H9 (cell line): Measurements from ENCODE around the gene DCAF6. TPM values are rescaled to one million over a fixed set of nuclear protein-coding genes. Genes with fewer than 3 reads are reported as not detected.

ENCODE experiments used
- DNase-seq: peaks from one replicate; pipeline ENCODE4 v3.0.0-alpha.2; 2017
- H2AFZ ChIP-seq: one replicate; pipeline ENCODE4 v1.6.1; 2013; ENCODE audit warnings: mild to moderate bottlenecking, low read length, control low read depth, moderate library complexity
- H2AK5ac ChIP-seq: 2 replicates; pipeline ENCODE4 v1.6.1; 2013; ENCODE audit warnings: low read length, control low read depth, mixed read lengths; ENCODE audit not compliant: insufficient read length
- H2BK120ac ChIP-seq: one replicate; pipeline ENCODE4 v1.6.1; 2013; ENCODE audit warnings: low read depth, mild to moderate bottlenecking, low read length, control low read depth, inconsistent platforms; ENCODE audit not compliant: poor library complexity, severe bottlenecking
- H2BK12ac ChIP-seq: 2 replicates; pipeline ENCODE4 v1.6.1; 2013; ENCODE audit warnings: low read length, control low read depth, mixed read lengths, low read depth; ENCODE audit not compliant: insufficient read length
- H2BK15ac ChIP-seq: 2 replicates; pipeline ENCODE4 v1.6.1; 2013; ENCODE audit warnings: low read depth, low read length, control low read depth
- H2BK20ac ChIP-seq: one replicate; pipeline ENCODE4 v1.6.1; 2013; ENCODE audit warnings: low read depth, mild to moderate bottlenecking, low read length, control low read depth, inconsistent platforms; ENCODE audit not compliant: poor library complexity, severe bottlenecking
- H2BK5ac ChIP-seq: 2 replicates; pipeline ENCODE4 v1.6.1; 2013; ENCODE audit warnings: low read length, control low read depth, mixed read lengths; ENCODE audit not compliant: insufficient read length
- H3K14ac ChIP-seq: 2 replicates; pipeline ENCODE4 v1.6.1; 2013; ENCODE audit warnings: low read length, control low read depth; ENCODE audit not compliant: insufficient read depth
- H3K18ac ChIP-seq: 2 replicates; pipeline ENCODE4 v1.6.1; 2013; ENCODE audit warnings: low read depth, mild to moderate bottlenecking, mixed read lengths, low read length, control low read depth; ENCODE audit not compliant: insufficient read length
- H3K23ac ChIP-seq: 2 replicates; pipeline ENCODE4 v1.6.1; 2013; ENCODE audit warnings: low read length, control low read depth, mixed read lengths, low read depth; ENCODE audit not compliant: insufficient read length
- H3K23me2 ChIP-seq: 2 replicates; pipeline ENCODE4 v1.6.1; 2013; ENCODE audit warnings: low read depth, mild to moderate bottlenecking, mixed read lengths, low read length, control low read depth; ENCODE audit not compliant: insufficient read length, poor library complexity, severe bottlenecking
- H3K27ac ChIP-seq: 2 replicates; pipeline ENCODE4 v1.5.1; 2013; ENCODE audit warnings: low read length, control low read depth, mixed read lengths, low read depth; ENCODE audit not compliant: insufficient read length
- H3K27me3 ChIP-seq: 2 replicates; pipeline ENCODE4 v1.6.1; 2013; ENCODE audit warnings: low read length, control low read depth, inconsistent platforms; ENCODE audit not compliant: insufficient read depth
- H3K4ac ChIP-seq: 2 replicates; pipeline ENCODE4 v1.6.1; 2013; ENCODE audit warnings: low read depth, mild to moderate bottlenecking, control low read depth, inconsistent platforms, low read length, moderate library complexity
- H3K4me1 ChIP-seq: 2 replicates; pipeline ENCODE4 v1.6.1; 2013; ENCODE audit warnings: low read length, control low read depth, inconsistent platforms; ENCODE audit not compliant: insufficient read depth
- H3K4me2 ChIP-seq: 2 replicates; pipeline ENCODE4 v1.6.1; 2013; ENCODE audit warnings: low read length, control low read depth, mixed read lengths; ENCODE audit not compliant: insufficient read length, insufficient read depth
- H3K56ac ChIP-seq: 2 replicates; pipeline ENCODE4 v1.6.1; 2013; ENCODE audit warnings: low read depth, mild to moderate bottlenecking, mixed read lengths, low read length, control low read depth; ENCODE audit not compliant: insufficient read length
- H3K79me1 ChIP-seq: 2 replicates; pipeline ENCODE4 v1.6.1; 2013; ENCODE audit warnings: low read depth, mild to moderate bottlenecking, moderate library complexity, low read length, control low read depth, inconsistent platforms; ENCODE audit not compliant: insufficient read depth, poor library complexity, severe bottlenecking
- H3K79me2 ChIP-seq: 2 replicates; pipeline ENCODE4 v1.6.1; 2013; ENCODE audit warnings: low read length, control low read depth, inconsistent platforms; ENCODE audit not compliant: insufficient read depth
- H3K9ac ChIP-seq: 2 replicates; pipeline ENCODE4 v1.6.1; 2013; ENCODE audit warnings: low read length, control low read depth, mixed read lengths; ENCODE audit not compliant: insufficient read length; ENCODE audit errors: extremely low read depth
- H3K9me3 ChIP-seq: one replicate; pipeline ENCODE4 v1.6.1; 2013; ENCODE audit warnings: low read depth, low read length, inconsistent platforms; ENCODE audit not compliant: control insufficient read depth
- H3T11ph ChIP-seq: one replicate; pipeline ENCODE4 v1.6.1; 2013; ENCODE audit warnings: mild to moderate bottlenecking, low read length, control low read depth, inconsistent platforms
- H4K20me1 ChIP-seq: one replicate; pipeline ENCODE4 v1.6.1; 2013; ENCODE audit not compliant: control insufficient read depth, insufficient read length, insufficient read depth
- H4K5ac ChIP-seq: 2 replicates; pipeline ENCODE4 v1.6.1; 2013; ENCODE audit warnings: low read depth, mild to moderate bottlenecking, mixed read lengths, low read length, control low read depth; ENCODE audit not compliant: insufficient read length
- H4K8ac ChIP-seq: replicated peaks from 2 replicates; pipeline ENCODE4 v1.6.1; 2013; ENCODE audit warnings: low read length, control low read depth, mixed read lengths, low read depth; ENCODE audit not compliant: insufficient read length
- H4K91ac ChIP-seq: 2 replicates; pipeline ENCODE4 v1.6.1; 2013; ENCODE audit warnings: low read depth, mild to moderate bottlenecking, moderate library complexity, mixed read lengths, low read length, control low read depth; ENCODE audit not compliant: insufficient read length
- H3K27ac Mint-ChIP-seq, 3 experiments: 2 replicates in 2 of 3; 3 replicates in 1 of 3; pipeline ENCODE4 v1.8.0; 2020 to 2021; ENCODE audit warnings: mixed read lengths in 3 of 3, mild to moderate bottlenecking in 1 of 3, moderate library complexity in 1 of 3
- H3K27me3 Mint-ChIP-seq: 2 replicates; pipeline ENCODE4 v1.8.0; 2021; ENCODE audit warnings: low read depth, mild to moderate bottlenecking, moderate library complexity, mixed read lengths
- H3K36me3 Mint-ChIP-seq, 3 experiments: 2 replicates in 2 of 3; 3 replicates in 1 of 3; pipeline ENCODE4 v1.8.0; 2020 to 2021; ENCODE audit warnings: low read depth in 3 of 3, mixed read lengths in 3 of 3; ENCODE audit not compliant: insufficient read depth in 1 of 3
- H3K4me1 Mint-ChIP-seq, 2 experiments: 2 replicates each; pipeline ENCODE4 v1.8.0; 2020; ENCODE audit warnings: mixed read lengths in 2 of 2
- H3K4me3 Mint-ChIP-seq, 2 experiments: 2 replicates in 1 of 2; 3 replicates in 1 of 2; pipeline ENCODE4 v1.8.0; 2020 to 2021; ENCODE audit warnings: mild to moderate bottlenecking in 2 of 2, mixed read lengths in 2 of 2, moderate library complexity in 1 of 2
- H3K9me3 Mint-ChIP-seq, 2 experiments: 2 replicates in 1 of 2; 3 replicates in 1 of 2; pipeline ENCODE4 v1.8.0; 2020; ENCODE audit warnings: mild to moderate bottlenecking in 2 of 2, mixed read lengths in 2 of 2, moderate library complexity in 1 of 2
- WGBS: extraction: QIAGEN DNeasy Blood & Tissue Kit; methylation state at CpG from one replicate; pipeline ENCODE4 v1.1.7; 2013; ENCODE audit warnings: missing lambda C conversion rate, low lambda C conversion rate, mixed read lengths; ENCODE audit not compliant: insufficient read length; ENCODE audit errors: extremely low coverage; 5-methylcytosine and 5-hydroxymethylcytosine counted together
- total RNA-seq: library from RNA; stranded (reverse); gene quantifications from 2 replicates; pipeline ENCODE4 v1.2.1, GENCODE V29; 2021
- TF ChIP-seq, protein P1 (sequence below): fragments of 200-600 bp; sonication (generic); conservative IDR thresholded peaks from 3 replicates; pipeline ENCODE4 v1.8.0; 2021; ENCODE audit warnings: antibody characterized with exemption, mild to moderate bottlenecking

The DCAF6 gene
- total RNA-seq, 1 experiment from 2014 or later, result 16.0 TPM

DNA sequence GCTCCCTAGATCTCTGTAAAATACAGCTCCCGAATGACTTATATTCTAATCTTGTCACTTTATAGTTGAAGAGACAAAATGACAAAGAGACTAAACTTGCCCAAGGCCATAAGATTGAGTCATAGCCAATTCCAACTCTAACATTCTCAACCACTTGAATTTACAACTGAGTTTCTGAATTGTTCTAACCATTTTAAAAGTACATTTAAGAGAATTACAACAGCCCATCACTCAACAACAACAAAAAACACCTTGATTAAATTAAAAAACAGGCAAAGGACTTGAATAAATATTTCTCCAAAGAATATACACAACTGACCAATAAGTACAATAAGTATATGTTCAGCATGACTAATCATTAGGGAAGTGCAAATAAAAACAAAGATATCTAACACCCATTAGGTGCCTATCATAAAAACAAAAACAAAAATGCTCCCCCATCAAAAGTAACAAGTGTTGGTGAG is 13.8 kb upstream of the DCAF6 start:
- H3K4me1 Mint-ChIP-seq, result peaks cover 4 to 6% of the 10 kb centered on the region in 2 experiments; a peak in 3 of 4 replicates
- H3K27me3 ChIP-seq, result no peaks in the 10 kb centered on the region

More for the DNA sequence above, 13.8 kb upstream of the DCAF6 start:
- H3K9me3 Mint-ChIP-seq, result no peaks in the 10 kb centered on the region
- no peak overlapping the region for H2BK5ac ChIP-seq
- H3K27ac ChIP-seq, result no peak overlapping the region
- no peaks in the 10 kb centered on the region; a peak in 1 of 7 replicates for H3K36me3 Mint-ChIP-seq
- WGBS, result no CpG with 5 or more reads among the region's 1 CpG
- H3K56ac ChIP-seq, result no peak overlapping the region
- H3K79me2 ChIP-seq, result no peaks in the 10 kb centered on the region
- no peaks in the 10 kb centered on the region for H3K79me1 ChIP-seq
- H2BK15ac ChIP-seq, result no peak overlapping the region
- no peak overlapping the region for H2AK5ac ChIP-seq
- H3K4ac ChIP-seq, result no peak overlapping the region
- H4K5ac ChIP-seq, result no peak overlapping the region
- H2BK120ac ChIP-seq, result no peak overlapping the region
- H3T11ph ChIP-seq, result no peak overlapping the region
- H3K4me1 ChIP-seq, result no peaks in the 10 kb centered on the region
- no peak overlapping the region for H2BK12ac ChIP-seq
- DNase-seq, result no peak
- no peaks in the 10 kb centered on the region for H3K9me3 ChIP-seq
- H3K4me2 ChIP-seq, result no peak overlapping the region
- no peaks in the 10 kb centered on the region for H3K23me2 ChIP-seq
- no peak overlapping the region for H4K8ac ChIP-seq
- no peak overlapping the region for H4K91ac ChIP-seq
- H2AFZ ChIP-seq, result no peak overlapping the region
- no peak overlapping the region for H3K14ac ChIP-seq
- no peak overlapping the region for H3K23ac ChIP-seq
- no peaks in the 10 kb centered on the region for H3K27me3 Mint-ChIP-seq
- no peak overlapping the region for H3K18ac ChIP-seq
- no peak overlapping the region for H2BK20ac ChIP-seq
- H3K9ac ChIP-seq, result no peak overlapping the region
- no peak overlapping the region for H3K4me3 Mint-ChIP-seq
- no peaks in the 10 kb centered on the region for H4K20me1 ChIP-seq
- no peak overlapping the region for H3K27ac Mint-ChIP-seq
- TF ChIP-seq, protein P1, sequence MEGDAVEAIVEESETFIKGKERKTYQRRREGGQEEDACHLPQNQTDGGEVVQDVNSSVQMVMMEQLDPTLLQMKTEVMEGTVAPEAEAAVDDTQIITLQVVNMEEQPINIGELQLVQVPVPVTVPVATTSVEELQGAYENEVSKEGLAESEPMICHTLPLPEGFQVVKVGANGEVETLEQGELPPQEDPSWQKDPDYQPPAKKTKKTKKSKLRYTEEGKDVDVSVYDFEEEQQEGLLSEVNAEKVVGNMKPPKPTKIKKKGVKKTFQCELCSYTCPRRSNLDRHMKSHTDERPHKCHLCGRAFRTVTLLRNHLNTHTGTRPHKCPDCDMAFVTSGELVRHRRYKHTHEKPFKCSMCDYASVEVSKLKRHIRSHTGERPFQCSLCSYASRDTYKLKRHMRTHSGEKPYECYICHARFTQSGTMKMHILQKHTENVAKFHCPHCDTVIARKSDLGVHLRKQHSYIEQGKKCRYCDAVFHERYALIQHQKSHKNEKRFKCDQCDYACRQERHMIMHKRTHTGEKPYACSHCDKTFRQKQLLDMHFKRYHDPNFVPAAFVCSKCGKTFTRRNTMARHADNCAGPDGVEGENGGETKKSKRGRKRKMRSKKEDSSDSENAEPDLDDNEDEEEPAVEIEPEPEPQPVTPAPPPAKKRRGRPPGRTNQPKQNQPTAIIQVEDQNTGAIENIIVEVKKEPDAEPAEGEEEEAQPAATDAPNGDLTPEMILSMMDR, result no peak
